ENCODE measurements around the gene AIFM2. TPM values are rescaled to one million over a fixed set of nuclear protein-coding genes. Genes with fewer than 3 reads are reported as not detected.
"Not testable (repeated sequence)": the region's sequence is repeated elsewhere in the genome, so short reads cannot be mapped to it uniquely, and the experiment has no call there.

AIFM2 gene
- total RNA-seq, 1 donor from 2014 or later, result 20.2 TPM

- ATAC-seq (no peak), DNase-seq (ENCODE audit: missing footprints) (no peak)
- intact Hi-C loops (cut with DNase I), result no loop called here
Observed at GRCh38 chr10:70125918-70126552, 6.6 kb downstream of the AIFM2 start.

DNA sequence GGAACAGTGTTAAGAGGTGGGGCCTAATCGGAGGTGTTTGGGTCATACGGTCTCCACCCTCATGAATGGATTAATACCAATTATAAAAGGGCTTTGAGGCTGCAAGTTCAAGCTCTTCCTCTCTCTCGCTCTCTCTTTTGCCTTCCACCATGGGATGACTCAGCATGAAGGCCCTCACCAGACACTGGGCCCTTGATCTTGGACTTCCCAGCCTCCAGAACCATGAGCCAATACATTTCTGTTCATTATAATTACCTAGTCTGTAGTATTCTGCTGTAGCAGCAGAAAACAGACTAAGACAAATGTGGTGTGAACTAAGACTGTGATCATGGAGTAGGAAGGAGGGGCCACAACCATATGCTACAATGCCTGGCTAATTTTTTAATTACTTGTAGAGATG lies 7.7 kb downstream of the AIFM2 start:
- intact Hi-C loops (cut with DNase I), result no loop called here
- no peak for DNase-seq (ENCODE audit: missing footprints)
- no peak for ATAC-seq

DNA sequence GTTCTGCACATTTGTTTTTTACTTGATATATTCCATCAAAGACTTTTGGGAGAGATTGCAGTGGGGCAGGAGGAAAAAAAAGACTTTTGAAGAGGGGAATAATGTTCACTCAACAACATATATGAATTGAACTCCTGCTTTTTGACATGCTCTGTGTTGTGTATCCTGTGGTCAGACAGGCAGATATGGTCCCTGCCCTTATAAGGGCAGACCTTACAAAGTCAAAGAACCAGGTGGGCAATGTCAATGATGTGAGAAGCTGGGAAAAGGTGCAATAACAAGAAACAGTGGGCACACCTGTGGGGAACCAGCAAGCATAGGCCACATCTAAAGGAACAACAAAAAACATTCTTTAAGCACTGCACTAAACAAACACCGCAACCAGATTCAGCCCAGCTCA lies 8.2 kb downstream of the AIFM2 start:
- intact Hi-C loops (cut with DNase I), result no loop called here
- no peak for ATAC-seq
- no peak for DNase-seq (ENCODE audit: missing footprints)

GRCh38 chr10:70123817-70124216 lies 8.8 kb downstream of the AIFM2 start:
- intact Hi-C loops (cut with DNase I), result no loop called here
- DNase-seq (ENCODE audit: missing footprints) (no peak), ATAC-seq (no peak)

DNA sequence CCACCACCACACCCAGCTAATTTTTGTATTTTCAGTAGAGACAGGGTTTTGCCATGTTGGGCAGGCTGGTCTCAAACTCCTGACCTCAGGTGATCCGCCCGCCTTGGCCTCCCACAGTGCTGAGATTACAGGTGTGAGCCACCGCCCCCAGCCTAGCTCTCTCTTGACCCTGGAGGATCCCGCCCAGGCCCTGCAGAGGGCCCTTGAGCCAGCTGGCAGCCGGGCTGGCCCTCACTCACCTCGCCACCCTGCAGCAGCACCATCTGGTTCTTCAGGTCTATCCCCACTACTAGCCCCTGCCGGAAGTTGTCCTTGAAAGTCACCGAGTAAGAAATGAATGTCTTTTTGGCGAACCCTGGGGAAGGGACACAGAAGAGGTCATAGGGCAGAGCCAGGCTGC lies 9.5 kb downstream of the AIFM2 start:
- intact Hi-C loops (cut with DNase I); ATAC-seq; DNase-seq (ENCODE audit: missing footprints): not testable (repeated sequence)

DNA sequence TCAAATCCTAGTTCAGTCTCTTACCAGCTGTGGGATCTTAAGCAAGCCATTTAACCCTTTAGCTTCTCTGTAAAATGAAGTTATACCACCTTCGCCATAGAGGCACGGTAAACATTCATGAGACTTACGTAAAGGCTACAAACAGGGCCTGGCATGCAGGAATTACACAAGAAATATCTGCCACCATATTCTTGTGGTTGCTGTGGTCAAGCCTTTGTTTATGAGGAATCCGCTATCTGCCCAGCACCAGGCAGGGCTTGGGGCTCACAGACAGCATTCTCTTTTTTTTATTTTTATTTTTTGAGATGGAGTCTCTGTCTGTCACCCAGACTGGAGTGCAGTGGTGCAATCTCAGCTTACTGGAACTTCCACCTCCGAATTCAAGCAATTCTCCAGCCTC lies 9.9 kb downstream of the AIFM2 start:
- ATAC-seq, result no peak
- intact Hi-C loops (cut with DNase I), result no loop called here
- no peak for DNase-seq (ENCODE audit: missing footprints)

GRCh38 chr10:70121281-70121949 lies 11.2 kb downstream of the AIFM2 start:
- DNase-seq (ENCODE audit: missing footprints) (no peak), ATAC-seq (peak; percentile 15)
- intact Hi-C loops (cut with DNase I), result no loop called here

GRCh38 chr10:70120417-70120816 lies 12.2 kb downstream of the AIFM2 start:
- DNase-seq (ENCODE audit: missing footprints) (no peak), ATAC-seq (no peak)
- intact Hi-C loops (cut with DNase I), result no loop called here

DNA sequence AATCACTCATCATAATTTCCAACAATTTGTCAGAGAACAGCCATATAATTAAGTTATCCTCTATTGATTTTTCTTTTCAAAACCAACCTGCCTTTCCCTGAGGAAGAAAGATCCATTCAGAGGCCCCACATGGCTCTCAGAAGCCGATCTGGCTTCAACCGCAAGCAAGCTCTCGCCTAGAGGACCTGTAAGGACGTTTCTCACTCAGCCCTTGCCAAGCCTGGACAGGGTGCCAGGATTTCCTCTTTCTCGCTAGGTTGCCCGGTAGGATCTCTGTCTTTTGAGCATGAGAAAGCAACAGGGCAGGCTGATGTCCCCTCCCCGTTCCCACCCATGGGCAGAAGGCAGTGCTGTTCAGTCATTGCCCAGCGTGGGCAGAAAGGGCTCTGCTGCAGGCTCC lies 13.0 kb downstream of the AIFM2 start:
- intact Hi-C loops (cut with DNase I), result no loop called here
- no peak for DNase-seq (ENCODE audit: missing footprints)
- no peak for ATAC-seq

DNA sequence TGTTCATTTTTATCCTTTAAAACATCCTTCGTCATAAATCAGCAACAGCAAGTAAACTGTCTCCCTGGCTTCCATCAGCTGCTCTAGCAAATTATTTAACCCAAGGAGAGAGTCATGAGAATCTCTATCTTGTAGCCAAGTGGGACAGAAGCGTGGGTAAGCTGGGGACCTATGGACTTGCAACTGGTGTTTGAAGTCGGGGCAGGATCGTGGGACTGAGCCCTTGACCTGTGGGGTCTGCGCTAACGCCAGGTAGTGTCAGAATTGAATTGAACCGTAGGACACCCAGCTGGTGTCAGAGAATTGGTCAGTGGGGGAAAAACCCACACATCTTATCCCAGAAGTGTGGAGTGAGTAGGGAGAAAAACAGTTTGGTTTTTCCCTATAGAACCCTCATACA lies 13.4 kb downstream of the AIFM2 start:
- intact Hi-C loops (cut with DNase I), result no loop called here
- ATAC-seq, result no peak

GRCh38 chr10:70118196-70118595 lies 14.4 kb downstream of the AIFM2 start:
- ATAC-seq, result no peak
- no peak for DNase-seq (ENCODE audit: missing footprints)
- intact Hi-C loops (cut with DNase I), result no loop called here

More for the DNA sequence above, 13.4 kb downstream of the AIFM2 start:
- no peak for DNase-seq (ENCODE audit: missing footprints)

DNA sequence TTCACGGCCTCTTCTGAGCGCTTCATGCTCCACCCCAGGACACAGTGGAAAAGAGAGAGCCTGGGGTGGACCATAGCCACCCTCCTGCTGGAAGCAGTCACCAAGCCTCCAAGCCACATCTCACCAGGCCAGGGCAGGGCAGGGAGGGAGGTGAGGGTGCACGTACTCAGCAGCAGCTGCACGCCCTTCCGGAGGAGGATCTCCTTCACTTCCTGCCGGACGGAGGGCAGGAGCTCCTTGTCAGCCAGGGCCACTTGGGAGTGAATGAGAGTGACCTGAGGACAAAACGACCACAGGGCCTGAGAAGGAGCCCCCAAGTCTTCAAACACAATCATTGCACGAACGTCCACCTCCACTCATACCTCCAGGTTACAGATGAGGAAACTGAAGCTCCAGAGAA lies 15.0 kb downstream of the AIFM2 start:
- DNase-seq (ENCODE audit: missing footprints), result no peak
- intact Hi-C loops (cut with DNase I), result no loop called here
- no peak for ATAC-seq

DNA sequence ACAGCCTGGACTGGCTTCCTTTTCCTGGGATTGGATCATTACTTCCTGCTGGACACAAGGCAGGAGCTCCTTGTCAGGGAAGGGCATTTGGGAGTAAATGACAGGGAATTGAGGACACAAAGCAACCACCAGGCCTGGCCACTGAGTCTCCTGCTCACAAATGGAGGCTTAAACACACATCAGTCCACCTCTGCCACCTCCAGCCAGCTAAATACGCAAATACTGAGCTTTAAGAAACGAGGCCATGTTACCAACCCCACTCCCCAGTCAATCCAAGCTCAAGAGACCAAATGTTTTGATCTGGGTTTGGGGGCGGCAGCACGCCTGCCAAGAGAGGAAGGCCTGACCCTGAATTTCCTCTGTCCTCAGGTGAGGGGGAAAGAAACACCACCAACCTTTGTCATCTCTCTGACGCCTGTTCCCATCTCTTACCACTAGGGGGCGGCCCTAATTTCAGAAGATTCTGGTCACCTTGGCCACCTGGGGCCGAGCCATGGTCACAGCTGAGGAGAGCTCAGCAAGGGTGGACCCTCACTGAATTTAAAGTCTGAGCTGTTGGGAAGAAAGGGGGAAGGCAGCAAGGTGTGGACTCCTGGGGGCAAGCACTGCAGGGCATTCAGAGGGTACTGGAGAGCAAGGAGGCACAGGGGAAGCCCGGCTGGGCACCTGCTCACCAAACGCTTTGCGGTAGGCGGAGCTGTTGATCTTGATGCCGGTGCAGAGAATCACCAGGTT lies 16.5 kb downstream of the AIFM2 start:
- no peak for DNase-seq (ENCODE audit: missing footprints)
- peak; percentile 48 for ATAC-seq
- intact Hi-C loops (cut with DNase I), result no loop called here

DNA sequence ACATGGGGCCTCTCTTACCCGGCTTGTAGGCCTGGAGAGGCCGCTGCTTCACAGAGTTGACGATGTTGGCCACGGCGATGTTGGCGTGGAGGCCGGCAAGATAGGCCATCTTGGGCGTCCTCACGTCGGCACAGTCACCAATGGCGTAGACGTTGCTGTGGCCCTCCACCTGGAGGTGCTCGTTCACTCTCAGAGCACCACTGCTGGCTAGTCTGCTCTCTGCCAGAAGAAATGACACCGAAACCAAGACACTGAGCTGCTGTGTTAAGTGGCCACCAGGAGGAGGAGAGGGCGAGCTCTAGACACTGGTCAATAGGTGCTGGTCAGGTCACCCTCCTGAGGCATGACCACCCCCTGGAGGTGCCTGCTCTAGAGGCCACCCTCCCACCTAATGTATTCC lies 17.7 kb downstream of the AIFM2 start:
- intact Hi-C loops (cut with DNase I), result no loop called here
- no peak for ATAC-seq
- no peak for DNase-seq (ENCODE audit: missing footprints)

DNA sequence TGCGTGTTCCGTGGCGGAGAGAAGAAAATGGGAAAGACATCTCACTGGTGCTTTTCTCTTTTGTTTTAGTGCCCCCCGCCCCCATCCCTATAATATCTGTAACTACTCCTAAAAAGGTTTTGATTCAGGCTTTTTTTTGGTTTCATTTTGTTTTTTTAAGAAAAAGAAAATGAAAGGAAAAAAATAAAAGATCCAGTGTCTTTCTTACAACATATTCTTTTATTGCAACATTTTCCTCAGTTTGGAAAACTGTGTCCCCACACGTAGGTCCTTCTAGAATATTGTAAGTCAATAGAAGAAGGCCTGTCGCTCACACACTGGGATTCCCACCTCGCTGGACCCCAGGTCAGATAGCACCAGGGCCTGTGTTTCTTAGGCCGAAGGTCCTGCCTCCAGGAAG lies 20.6 kb downstream of the AIFM2 start:
- DNase-seq (ENCODE audit: missing footprints) (no peak), ATAC-seq (no peak)
- intact Hi-C loops (cut with DNase I), result no loop called here

DNA sequence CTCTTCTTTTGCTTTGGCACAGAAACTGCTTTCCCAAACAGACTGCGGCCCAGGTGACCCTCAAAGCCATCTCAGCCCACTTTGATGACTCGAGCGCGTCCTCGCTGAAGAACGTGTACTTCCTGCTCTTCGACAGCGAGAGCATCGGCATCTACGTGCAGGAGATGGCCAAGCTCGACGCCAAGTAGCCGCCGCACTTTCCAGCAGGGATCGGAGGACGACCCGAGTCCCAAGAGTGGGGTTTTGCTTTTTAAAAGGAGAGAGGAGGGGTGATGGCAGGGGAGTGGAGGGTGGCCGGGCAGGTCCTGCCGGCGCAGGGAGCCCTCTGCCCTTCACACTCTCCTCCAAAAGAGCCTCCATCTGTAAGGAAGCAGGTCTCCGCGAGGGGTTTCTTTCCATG lies 21.1 kb downstream of the AIFM2 start:
- DNase-seq (ENCODE audit: missing footprints), result no peak
- ATAC-seq, result no peak
- intact Hi-C loops (cut with DNase I), result no loop called here

GRCh38 chr10:70109064-70109729 lies 23.4 kb downstream of the AIFM2 start:
- intact Hi-C loops (cut with DNase I), result no loop called here
- DNase-seq (ENCODE audit: missing footprints) (no peak), ATAC-seq (no peak)

DNA sequence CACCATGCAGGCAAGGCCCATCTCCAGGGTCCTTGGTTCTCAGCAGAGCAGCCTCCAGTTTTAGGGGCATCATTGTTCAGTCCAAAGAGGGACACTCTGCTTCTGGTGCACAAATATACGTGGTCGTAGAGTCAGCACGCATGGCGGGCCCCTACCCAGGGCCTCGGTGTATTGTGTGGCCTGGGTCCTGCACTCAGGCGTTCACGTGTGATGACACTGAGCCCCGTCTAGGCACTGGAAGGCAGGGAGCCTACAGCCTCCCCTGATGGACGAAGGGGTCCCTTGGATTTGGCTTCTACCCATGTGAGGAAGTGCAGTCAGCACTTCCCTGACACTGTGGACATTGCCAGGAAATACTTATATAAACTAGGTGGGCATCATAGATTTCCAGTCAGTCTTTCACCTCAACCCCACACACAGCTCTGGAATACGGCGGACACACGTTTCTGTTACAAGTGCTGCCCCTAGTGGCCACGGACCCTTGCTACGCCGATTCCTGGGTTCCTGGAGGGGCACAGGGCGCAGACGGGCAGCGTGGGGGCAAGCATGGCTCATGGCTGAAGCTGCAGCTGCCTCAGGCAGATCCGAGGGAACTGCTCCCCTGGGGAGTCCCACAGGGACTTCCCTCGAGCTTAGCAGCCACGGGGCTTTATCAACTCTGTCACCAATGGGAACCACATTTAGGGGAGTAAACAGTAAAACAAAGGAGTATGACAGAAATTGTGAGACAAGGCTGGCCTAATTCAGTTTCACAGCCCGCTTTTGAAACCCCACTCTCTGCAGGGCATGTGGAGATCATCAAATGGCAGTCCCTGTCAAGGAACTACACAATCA lies 25.4 kb downstream of the AIFM2 start:
- intact Hi-C loops (cut with DNase I), result no loop called here
- no peak for DNase-seq (ENCODE audit: missing footprints)
- no peak for ATAC-seq

DNA sequence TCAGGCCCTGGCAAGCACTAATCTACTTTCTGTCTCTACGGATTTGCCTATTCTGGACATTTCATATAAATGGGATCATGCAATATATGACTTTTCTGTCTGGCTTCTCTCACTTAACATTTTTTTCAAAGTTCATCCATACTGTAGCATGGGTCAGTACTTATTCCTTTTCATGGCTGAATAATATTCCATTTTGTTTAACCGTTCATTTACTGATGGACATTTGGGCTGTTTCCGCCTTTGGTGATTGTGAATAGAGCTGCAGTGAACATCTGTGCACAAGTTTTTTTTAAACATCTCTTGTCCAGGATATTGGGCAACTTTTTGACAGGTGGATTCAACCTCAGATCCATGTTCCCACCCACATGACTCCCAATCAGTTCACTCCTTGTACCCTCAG lies 31.0 kb downstream of the AIFM2 start:
- no peak for DNase-seq (ENCODE audit: missing footprints)
- no peak for ATAC-seq
- intact Hi-C loops (cut with DNase I), result no loop called here
